Right renal cortex interstitium (tissue), 3 donors: ENCODE results near the gene TBX10. TPM values are rescaled to one million over a fixed set of nuclear protein-coding genes. Genes with fewer than 3 reads are reported as not detected.
"Not testable (repeated sequence)": the region's sequence is repeated elsewhere in the genome, so short reads cannot be mapped to it uniquely, and the experiment has no call there.

Experiments
- DNase-seq, 3 donors: peaks; one replicate each; pipeline ENCODE4 v3.0.0-alpha.2; 2013; ENCODE audit warnings: low read depth in 3 of 3, low spot score in 2 of 3
- polyA plus RNA-seq, 3 donors: library from polyadenylated mRNA; unstranded; fragments of 120-200 nt; gene quantifications; one replicate each; pipeline ENCODE4 v1.2.1, GENCODE V29; 2013; ENCODE audit not compliant: insufficient read length in 3 of 3

The TBX10 gene
- polyA plus RNA-seq: not detected

DNA sequence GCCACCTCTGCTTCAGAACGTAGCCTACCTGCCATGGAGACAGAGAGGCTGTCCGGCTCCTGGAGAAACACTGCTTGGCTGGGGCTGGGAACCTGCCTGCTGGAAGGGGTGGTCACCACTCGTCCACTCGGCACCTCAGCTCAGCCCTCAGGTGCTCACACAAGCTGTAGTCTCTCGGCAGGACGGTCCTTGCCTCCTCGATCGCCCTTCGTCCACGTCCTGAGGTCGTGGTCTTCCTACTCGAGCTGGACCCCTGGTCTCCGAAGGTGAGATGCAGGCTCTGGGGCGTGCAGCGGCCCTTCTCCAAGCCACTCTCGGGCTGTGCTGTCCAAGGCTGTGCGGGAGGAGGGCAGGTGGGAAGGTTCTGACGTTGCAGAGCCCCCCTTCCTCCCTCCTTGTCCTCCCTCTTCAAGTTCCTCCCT lies at the start of gene TBX10:
TBX10 (minus strand) TSS at position 326 of the 422 bp plus-strand sequence; CDS start at position 35, 291 bp downstream.
- no peak for DNase-seq

- DNase-seq: no peak
These were observed 49.6 kb upstream of the TBX10 start for GRCh38 chr11:67689178-67689577.

DNA sequence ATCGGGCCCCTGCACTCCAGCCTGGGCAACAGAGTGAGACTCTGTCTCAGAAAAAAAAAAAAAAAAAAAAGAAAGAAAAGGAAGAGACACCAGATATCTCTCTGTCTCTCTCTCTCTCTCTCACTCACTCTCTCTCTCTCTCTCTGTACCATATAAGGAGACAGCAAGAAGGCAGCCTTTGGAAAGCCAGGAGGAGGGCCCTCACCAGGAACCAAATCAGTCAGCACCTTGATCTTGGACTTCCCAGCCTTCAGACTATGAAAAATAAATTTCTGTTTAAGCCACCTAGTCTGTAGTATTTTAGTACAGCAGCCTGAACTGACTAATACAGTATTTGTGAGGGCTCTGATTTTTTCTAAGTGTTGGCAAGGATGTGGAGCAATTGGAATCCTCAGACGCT lies 48.4 kb upstream of the TBX10 start:
- no peak for DNase-seq

GRCh38 chr11:67685641-67686332 lies 46.2 kb upstream of the TBX10 start:
- not testable (repeated sequence) for DNase-seq

GRCh38 chr11:67682126-67683034 lies 42.8 kb upstream of the TBX10 start:
- not testable (repeated sequence) for DNase-seq

- DNase-seq: no peak
These were observed 41.3 kb upstream of the TBX10 start for GRCh38 chr11:67680696-67681470.

DNA sequence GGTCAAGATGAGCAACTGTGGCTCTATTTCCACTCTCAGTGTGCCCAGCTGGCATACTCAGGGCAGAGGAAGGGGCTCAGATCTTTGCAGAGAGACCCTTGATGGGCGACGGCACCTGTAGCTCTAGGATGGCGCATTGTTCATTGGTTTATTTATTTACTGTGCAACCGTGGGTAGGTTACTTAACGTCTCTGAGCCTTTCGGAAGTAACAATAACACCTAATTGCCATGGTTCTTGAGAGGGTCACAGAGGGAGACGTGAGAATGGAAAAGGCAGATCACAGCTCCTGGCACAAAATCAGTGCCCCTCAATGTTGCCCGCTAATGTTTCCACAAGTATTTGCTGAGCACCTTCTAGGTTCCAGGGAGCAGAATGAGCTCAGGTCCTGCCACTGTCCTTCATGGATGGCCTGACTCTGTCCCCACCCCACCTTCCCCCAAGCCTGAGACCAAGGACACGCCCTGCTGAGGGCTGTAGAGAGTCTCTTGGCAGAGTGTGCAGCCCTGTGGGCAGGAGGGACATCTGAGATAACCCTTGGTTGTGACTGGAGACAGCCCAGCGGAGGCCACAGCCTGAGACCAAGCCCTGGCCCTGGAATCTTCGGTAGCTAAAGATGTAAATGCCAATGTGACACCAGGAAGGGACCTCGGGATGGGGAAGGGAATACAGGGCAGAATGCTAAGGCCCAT lies 35.6 kb upstream of the TBX10 start:
- no peak for DNase-seq

GRCh38 chr11:67674442-67674871 lies 34.9 kb upstream of the TBX10 start, which contains the start of gene ALDH3B2:
TSS of gene ALDH3B2 (minus strand) at chr11:67674623. CDS start at chr11:67666935, 7,688 bp downstream.
- no peak for DNase-seq

DNA sequence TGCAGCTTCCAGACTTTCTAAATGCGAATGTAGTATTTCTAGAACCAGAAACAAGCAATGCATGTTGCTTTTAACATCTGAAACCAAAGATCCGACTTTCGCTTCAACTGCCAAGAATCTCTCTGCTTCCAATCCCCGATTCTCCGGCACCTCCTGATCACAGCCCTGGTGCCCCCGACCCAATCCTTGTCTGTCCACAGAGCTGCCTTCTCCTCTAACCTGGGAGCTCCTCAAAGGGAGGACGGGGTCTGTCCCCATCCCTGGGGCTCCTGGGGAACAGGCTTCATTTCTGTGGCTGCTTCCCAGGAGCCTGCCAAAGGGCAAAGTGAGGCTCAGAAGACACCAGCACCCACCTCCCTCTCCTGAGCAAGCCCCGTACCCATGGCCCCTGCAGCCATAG lies 34.3 kb upstream of the TBX10 start:
- DNase-seq: no peak

DNA sequence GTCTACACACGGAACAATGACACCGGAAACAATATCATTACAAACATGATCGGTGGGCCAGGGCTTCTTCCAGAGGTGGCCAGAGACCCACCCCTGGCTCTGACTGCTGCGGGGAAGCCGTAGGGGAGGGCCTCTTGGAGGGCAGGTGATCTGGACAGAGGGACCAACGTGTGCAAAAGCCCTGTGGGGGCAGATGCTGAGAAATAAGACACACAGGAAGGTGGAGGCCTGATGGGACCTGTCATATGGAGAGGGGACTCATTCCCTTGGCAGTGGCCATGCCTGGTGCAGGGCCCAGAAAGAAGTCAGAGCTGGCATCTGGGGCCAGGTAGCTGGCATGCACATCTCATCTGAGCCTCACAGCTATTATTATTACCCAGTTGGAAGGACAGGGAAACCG lies 33.8 kb upstream of the TBX10 start:
- DNase-seq: no peak

DNA sequence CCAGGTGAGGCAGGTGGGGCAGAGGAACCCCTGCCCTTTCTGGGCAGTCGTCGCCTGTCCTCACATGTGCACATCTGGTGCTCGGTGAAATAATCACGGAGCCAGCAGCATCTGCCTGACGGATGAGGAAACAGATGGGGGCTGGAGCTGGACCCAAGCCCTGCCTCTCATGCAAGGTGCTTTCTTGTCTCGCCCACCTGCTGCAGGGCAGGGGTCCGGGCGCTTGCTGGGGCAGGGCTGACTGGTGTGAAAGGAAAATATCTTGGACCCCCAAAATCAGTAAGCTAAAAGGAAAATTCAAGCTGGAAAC lies 31.6 kb upstream of the TBX10 start:
- DNase-seq: no peak

- DNase-seq: no peak
These were observed 31.0 kb upstream of the TBX10 start for GRCh38 chr11:67670316-67671210.

DNA sequence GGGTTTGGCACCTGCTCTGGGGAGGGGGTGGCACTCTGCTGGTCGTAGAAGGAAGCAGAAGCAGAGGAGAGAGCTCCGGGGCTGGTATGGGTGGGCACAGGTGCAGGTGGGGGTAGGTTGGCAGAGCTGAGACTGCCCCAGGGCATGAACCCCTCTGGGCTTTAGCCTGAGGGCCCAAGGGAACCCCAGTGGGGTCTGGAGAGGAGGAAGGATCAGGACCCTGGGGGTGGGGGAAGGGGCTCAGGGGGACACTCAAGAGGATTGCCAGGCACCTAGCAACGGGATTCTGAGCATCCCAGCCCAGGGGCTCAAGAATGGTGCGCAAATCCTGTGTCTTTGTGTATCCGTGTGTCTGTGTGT lies 28.6 kb upstream of the TBX10 start:
- no peak for DNase-seq

GRCh38 chr11:67667490-67668191 lies 28.1 kb upstream of the TBX10 start:
- DNase-seq: no peak

GRCh38 chr11:67666676-67667489 lies 27.3 kb upstream of the TBX10 start:
- DNase-seq: no peak

- DNase-seq: no peak
These were observed 26.7 kb upstream of the TBX10 start for GRCh38 chr11:67666303-67666645.

DNA sequence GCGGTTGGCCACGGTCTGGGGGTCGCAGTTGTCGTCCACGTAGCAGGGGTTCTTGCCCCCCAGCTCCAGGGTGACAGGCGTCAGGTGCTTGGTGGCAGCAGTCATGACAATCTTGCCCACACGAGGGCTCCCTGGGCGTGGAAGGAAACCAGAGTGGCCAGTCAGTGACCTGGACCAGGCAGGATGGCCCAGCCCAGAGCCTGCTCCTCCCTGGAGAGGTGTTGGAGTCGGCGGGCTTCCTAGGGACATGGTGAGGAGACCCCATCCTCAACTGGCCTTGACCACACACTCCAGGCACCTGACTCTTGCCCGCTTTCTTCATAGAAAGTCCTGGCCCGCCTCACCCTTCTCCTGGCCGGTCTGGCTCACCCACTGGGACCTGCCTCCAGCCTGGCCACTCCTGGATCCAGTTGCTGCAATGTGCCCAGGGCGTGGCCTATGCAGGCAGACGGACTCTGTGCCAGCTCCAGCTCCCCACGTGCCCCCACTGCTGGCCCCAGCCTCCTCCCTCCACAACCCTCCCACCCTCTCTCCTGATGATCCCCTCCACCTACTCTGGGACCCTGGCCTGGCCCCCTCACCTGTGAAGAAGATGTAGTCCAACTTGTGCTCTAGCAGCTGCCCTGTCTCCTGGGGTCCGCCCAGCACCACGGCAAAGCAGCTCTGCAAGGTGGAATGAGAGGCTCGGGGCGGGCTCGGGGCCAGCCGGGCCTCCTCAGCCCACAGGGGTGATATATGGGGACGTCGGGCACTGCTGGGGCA lies 26.2 kb upstream of the TBX10 start:
- DNase-seq: no peak
